CD4-positive, alpha-beta T cell (primary cell): Measurements from ENCODE around the gene OR2AT4. TPM values are rescaled to one million over a fixed set of nuclear protein-coding genes. Genes with fewer than 3 reads are reported as not detected.

Source experiments
- ATAC-seq: fragments of 200-7000 bp; cut with Tn5 transposase; one replicate; pipeline ENCODE4 v1.10.0; 2022; ENCODE audit warnings: mild to moderate bottlenecking; ENCODE audit not compliant: poor library complexity
- CTCF ChIA-PET: fragments of 350-600 bp; sonication (Branson Sonifier 250); formaldehyde crosslinking; loops from one replicate; lab custom pipeline; 2021; ENCODE audit warnings: antibody characterized with exemption, inconsistent platforms; lab: Charles Lee
- POLR2A ChIA-PET: fragments of 350-600 bp; sonication (Branson Sonifier 250); formaldehyde crosslinking; loops from one replicate; lab custom pipeline; 2021; ENCODE audit warnings: antibody characterized with exemption, inconsistent platforms; lab: Charles Lee
- DNase-seq, 14 experiments: peaks; one replicate each; pipeline ENCODE4 v3.0.0-alpha.2; 2013 to 2020; ENCODE audit warnings: mixed read lengths in 2 of 14
- H3K27ac ChIP-seq, 2 donors: one replicate each; pipeline versions ENCODE4 v1.5.1 to v1.7.0; 2013; ENCODE audit warnings: low read length in 2 of 2, low read depth in 1 of 2, mild to moderate bottlenecking in 1 of 2
- H3K27me3 ChIP-seq, 2 experiments: 1 replicate in 1 of 2; 2 replicates in 1 of 2; pipeline versions ENCODE4 v1.6.1 to v1.7.0; 2013; ENCODE audit warnings: low read length in 2 of 2, control low read depth in 1 of 2, mild to moderate bottlenecking in 1 of 2, moderate library complexity in 1 of 2; ENCODE audit not compliant: insufficient read depth in 2 of 2, control insufficient read depth in 1 of 2
- H3K36me3 ChIP-seq: one replicate; pipeline ENCODE4 v1.6.1; 2013; ENCODE audit warnings: low read length, control low read depth; ENCODE audit not compliant: insufficient read depth
- H3K4me1 ChIP-seq: one replicate; pipeline ENCODE4 v1.6.1; 2013; ENCODE audit warnings: low read length, control low read depth; ENCODE audit not compliant: insufficient read depth
- H3K4me3 ChIP-seq: one replicate; pipeline ENCODE4 v1.5.1; 2013; ENCODE audit warnings: mild to moderate bottlenecking, low read length, moderate library complexity
- H3K9me3 ChIP-seq, 2 experiments: 1 replicate in 1 of 2; 2 replicates in 1 of 2; pipeline versions ENCODE4 v1.6.1 to v1.7.0; 2013; ENCODE audit warnings: low read length in 2 of 2, mild to moderate bottlenecking in 2 of 2, control low read depth in 1 of 2, moderate library complexity in 1 of 2; ENCODE audit not compliant: control insufficient read depth in 1 of 2, insufficient read depth in 1 of 2
- H3K27ac Mint-ChIP-seq: one replicate; pipeline ENCODE4 v1.8.0; 2020; ENCODE audit warnings: mixed read lengths
- H3K27me3 Mint-ChIP-seq: one replicate; pipeline ENCODE4 v1.8.0; 2021; ENCODE audit warnings: mixed read lengths
- H3K36me3 Mint-ChIP-seq: one replicate; pipeline ENCODE4 v1.8.0; 2021; ENCODE audit warnings: low read depth, mixed read lengths
- H3K4me1 Mint-ChIP-seq: one replicate; pipeline ENCODE4 v1.8.0; 2021; ENCODE audit warnings: low read depth, mixed read lengths
- H3K4me3 Mint-ChIP-seq: one replicate; pipeline ENCODE4 v1.8.0; 2020; ENCODE audit warnings: mild to moderate bottlenecking, mixed read lengths
- H3K9me3 Mint-ChIP-seq: one replicate; pipeline ENCODE4 v1.8.0; 2020; ENCODE audit warnings: mixed read lengths
- intact Hi-C, 2 experiments: fragments of 100-400 bp; cut with DNase I in 1 of 2; cut with micrococcal nuclease in 1 of 2; formaldehyde crosslinking; loops; one replicate each; pipeline versions ENCODE4 v1.15.1 to v1.9.0; 2023 to 2025; cut with DNase I, micrococcal nuclease
- total RNA-seq, 174 experiments: library from RNA in 2 of 174; stranded (reverse) in 2 of 174; gene quantifications; one replicate each; pipeline ENCODE4 v1.2.3 and lab custom pipeline; 2021 to 2026
- TF ChIP-seq, protein P1 (sequence below): fragments of 200-600 bp; IDR thresholded peaks from one replicate; pipeline ENCODE4 v1.8.0; 2022; ENCODE audit warnings: antibody characterized with exemption, mild to moderate bottlenecking

OR2AT4 gene
- total RNA-seq, 2 experiments from 2014 or later = not detected

DNA sequence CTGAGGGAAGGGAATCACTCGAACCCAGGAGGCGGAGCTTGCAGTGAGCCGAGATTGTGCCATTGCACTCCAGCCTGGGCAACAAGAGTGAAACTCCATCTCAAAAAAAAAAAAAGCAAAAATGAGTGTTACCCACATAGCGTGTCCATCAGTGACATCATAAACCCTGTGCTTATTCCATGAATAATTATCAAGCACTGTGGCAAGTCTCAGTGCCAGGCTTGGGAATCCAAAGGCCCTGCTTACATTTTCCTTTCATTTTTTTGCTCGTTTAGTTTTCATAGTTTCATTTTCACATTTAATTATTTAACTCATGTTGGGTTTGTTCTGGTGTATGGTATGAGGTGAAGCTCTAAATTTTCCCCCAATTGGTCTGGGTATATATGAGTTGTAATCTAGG is 61.4 kb downstream of the OR2AT4 start:
- H3K27me3 Mint-ChIP-seq = no peaks in the 10 kb centered on the region
- H3K9me3 Mint-ChIP-seq = no peaks in the 10 kb centered on the region
- no peaks in the 10 kb centered on the region for H3K4me1 ChIP-seq
- no peak overlapping the region for H3K4me3 Mint-ChIP-seq
- H3K27me3 ChIP-seq = no peaks in the 10 kb centered on the region
- no peaks in the 10 kb centered on the region for H3K36me3 Mint-ChIP-seq
- no peak for DNase-seq
- TF ChIP-seq, protein P1, sequence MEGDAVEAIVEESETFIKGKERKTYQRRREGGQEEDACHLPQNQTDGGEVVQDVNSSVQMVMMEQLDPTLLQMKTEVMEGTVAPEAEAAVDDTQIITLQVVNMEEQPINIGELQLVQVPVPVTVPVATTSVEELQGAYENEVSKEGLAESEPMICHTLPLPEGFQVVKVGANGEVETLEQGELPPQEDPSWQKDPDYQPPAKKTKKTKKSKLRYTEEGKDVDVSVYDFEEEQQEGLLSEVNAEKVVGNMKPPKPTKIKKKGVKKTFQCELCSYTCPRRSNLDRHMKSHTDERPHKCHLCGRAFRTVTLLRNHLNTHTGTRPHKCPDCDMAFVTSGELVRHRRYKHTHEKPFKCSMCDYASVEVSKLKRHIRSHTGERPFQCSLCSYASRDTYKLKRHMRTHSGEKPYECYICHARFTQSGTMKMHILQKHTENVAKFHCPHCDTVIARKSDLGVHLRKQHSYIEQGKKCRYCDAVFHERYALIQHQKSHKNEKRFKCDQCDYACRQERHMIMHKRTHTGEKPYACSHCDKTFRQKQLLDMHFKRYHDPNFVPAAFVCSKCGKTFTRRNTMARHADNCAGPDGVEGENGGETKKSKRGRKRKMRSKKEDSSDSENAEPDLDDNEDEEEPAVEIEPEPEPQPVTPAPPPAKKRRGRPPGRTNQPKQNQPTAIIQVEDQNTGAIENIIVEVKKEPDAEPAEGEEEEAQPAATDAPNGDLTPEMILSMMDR = no peak
- H3K4me1 Mint-ChIP-seq = no peaks in the 10 kb centered on the region
- intact Hi-C loops = no loop called here
- no peaks in the 10 kb centered on the region for H3K36me3 ChIP-seq
- H3K27ac Mint-ChIP-seq = no peak overlapping the region
- POLR2A ChIA-PET = no interaction called here
- no peak overlapping the region for H3K27ac ChIP-seq
- H3K9me3 ChIP-seq = peaks cover 0 to 1% of the 10 kb centered on the region in 2 experiments
- no peak overlapping the region for H3K4me3 ChIP-seq
- no peak for ATAC-seq
- CTCF ChIA-PET = interaction anchor here (1.6 kb wide), 1 partner anchor 13 kb away, joined by 3 read pairs; no protein-coding TSS in a partner anchor

DNA sequence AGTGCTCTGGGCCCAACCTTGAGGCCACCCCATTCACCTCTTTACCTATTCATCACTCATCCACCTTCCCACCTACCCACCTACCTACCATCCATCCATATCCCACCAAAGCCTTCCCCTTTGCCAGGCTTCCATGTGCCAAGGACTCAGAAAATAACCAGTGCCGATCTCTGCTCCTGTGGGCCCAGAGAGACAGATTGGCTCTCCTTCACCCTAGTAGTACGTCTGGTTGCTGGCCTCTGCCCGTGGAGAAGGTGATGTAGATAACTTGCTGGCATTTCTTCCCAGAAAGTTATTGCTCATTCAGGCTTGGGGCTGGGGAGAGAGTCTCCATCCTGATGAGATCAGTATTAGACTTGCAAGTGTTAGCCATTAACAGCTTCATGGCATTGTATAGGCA is 62.8 kb downstream of the OR2AT4 start:
- intact Hi-C loops = no loop called here
- no peaks in the 10 kb centered on the region for H3K9me3 Mint-ChIP-seq
- H3K36me3 ChIP-seq = no peaks in the 10 kb centered on the region
- no peaks in the 10 kb centered on the region for H3K27me3 ChIP-seq
- H3K9me3 ChIP-seq = no peaks in the 10 kb centered on the region
- H3K4me3 ChIP-seq = no peak overlapping the region
- TF ChIP-seq, protein P1 = no peak
- ATAC-seq (no peak), DNase-seq (no peak)
- no peak overlapping the region for H3K27ac Mint-ChIP-seq
- ChIA-PET CTCF (no interaction called here), POLR2A (no interaction called here)
- H3K27ac ChIP-seq = no peak overlapping the region
- no peaks in the 10 kb centered on the region for H3K27me3 Mint-ChIP-seq
- H3K4me1 Mint-ChIP-seq = no peaks in the 10 kb centered on the region
- no peaks in the 10 kb centered on the region for H3K36me3 Mint-ChIP-seq
- no peaks in the 10 kb centered on the region for H3K4me1 ChIP-seq
- no peak overlapping the region for H3K4me3 Mint-ChIP-seq

DNA sequence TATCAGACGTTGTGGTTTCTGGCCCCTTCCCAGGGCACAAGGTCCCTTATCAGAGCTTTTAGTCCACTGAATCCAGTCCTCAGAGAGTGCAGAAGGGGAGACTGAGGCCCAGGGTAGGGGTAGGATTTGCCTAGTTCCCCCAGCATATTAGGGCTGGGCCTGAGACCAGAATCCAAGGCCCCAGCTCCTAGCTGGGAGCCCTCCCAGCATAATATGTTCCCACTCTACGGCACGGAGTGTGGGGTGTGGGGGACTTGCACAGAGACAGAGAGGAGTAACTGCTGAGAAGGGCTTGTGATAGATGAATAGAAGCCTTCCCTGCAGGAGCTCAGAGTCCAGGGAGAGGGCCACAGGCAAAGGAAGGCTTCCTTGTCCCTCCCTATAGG is 64.1 kb downstream of the OR2AT4 start:
- Mint-ChIP-seq H3K4me1 (no peaks in the 10 kb centered on the region), H3K9me3 (no peaks in the 10 kb centered on the region), H3K4me3 (no peak overlapping the region), H3K36me3 (no peaks in the 10 kb centered on the region), H3K27me3 (no peaks in the 10 kb centered on the region), H3K27ac (no peak overlapping the region)
- POLR2A ChIA-PET = interaction anchor here (0.9 kb wide), 1 partner anchor 44 kb away, joined by 3 read pairs; the partner anchor contains the start of gene NEU3
- no peaks in the 10 kb centered on the region for H3K36me3 ChIP-seq
- DNase-seq (no peak), ATAC-seq (no peak)
- CTCF ChIA-PET = interaction anchor here (1.2 kb wide), 1 partner anchor 10 kb away, joined by 4 read pairs; no protein-coding TSS in a partner anchor
- no peaks in the 10 kb centered on the region for H3K9me3 ChIP-seq
- TF ChIP-seq, protein P1 = no peak
- no peak overlapping the region for H3K4me3 ChIP-seq
- H3K27me3 ChIP-seq = no peaks in the 10 kb centered on the region
- intact Hi-C loops = loop anchor here (1.0 kb wide), 1 partner anchor 103 kb away; no protein-coding TSS in a partner anchor
- H3K27ac ChIP-seq = no peak overlapping the region
- H3K4me1 ChIP-seq = no peaks in the 10 kb centered on the region
